ENCODE measurements around the gene MSGN1. TPM values are rescaled to one million over a fixed set of nuclear protein-coding genes. Genes with fewer than 3 reads are reported as not detected.

The MSGN1 gene
- total and polyA plus RNA-seq, 12 donors: not detected

DNA sequence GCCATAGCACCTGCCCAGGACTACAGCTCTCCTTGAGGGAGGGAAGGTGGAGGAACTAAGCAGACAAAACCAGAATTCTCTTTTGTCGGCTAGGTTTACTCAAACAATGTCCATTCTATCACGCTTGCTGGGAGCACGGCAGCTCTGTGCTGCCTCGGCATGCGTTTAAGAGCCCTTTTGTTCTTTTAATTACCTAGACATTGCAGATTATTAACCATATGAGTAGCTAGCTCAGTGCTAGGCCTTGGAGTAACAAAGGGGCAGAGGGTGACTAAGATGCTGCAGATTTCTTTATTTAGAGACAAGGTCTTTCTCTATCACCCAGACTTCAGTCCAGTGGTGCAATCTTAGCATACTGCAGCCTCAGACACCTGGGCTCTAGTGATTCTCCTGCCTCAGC is 11.1 kb downstream of the MSGN1 start:
- ATAC-seq: no peak
- WGBS, 2 donors: 91 to 94% methylated on average over 5 of the region's 5 CpGs

DNA sequence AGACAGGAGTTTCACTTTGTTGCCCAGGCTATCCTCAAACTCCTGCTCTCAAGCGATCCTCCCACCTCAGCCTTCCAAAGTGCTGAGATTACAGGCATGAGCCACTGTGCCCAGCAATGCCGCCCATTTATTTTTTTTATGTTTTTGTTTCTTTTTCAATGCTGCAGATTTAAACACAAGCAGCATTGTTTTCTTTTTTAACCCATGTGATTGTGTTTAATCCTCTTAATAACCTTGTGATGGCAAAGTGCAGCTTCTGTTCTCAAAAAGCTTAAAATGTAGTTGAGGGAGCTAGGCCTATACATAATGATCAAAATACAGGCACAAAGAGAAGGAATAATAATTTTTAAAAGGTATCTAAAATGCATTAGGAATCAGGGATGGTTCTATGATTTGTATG is 11.5 kb downstream of the MSGN1 start:
- WGBS, 2 donors: 98 to 99% methylated on average over 2 of the region's 2 CpGs
- Histone ChIP-seq H3K4me3 (no peak overlapping the region), H3K27me3 (peaks cover 0 to 19% (median 0%) of the 10 kb centered on the region in 7 donors), H3K9me3 (no peaks in the 10 kb centered on the region), H3K4me1 (peaks cover 0 to 26% (median 12%) of the 10 kb centered on the region in 9 donors), H3K36me3 (no peaks in the 10 kb centered on the region), H3K27ac (no peak overlapping the region)
- DNase-seq (no peak), ATAC-seq (no peak)
- intact Hi-C loops (cut with DNase I): loop anchor here in 4 of 10 donors (5.0 to 10.0 kb wide), 4 partner anchors 63 to 105 kb away; partner anchors contain the start of genes GEN1 (in 2 of the 4) and SMC6 (in 2 of the 4)
- TF ChIP-seq, protein P1, sequence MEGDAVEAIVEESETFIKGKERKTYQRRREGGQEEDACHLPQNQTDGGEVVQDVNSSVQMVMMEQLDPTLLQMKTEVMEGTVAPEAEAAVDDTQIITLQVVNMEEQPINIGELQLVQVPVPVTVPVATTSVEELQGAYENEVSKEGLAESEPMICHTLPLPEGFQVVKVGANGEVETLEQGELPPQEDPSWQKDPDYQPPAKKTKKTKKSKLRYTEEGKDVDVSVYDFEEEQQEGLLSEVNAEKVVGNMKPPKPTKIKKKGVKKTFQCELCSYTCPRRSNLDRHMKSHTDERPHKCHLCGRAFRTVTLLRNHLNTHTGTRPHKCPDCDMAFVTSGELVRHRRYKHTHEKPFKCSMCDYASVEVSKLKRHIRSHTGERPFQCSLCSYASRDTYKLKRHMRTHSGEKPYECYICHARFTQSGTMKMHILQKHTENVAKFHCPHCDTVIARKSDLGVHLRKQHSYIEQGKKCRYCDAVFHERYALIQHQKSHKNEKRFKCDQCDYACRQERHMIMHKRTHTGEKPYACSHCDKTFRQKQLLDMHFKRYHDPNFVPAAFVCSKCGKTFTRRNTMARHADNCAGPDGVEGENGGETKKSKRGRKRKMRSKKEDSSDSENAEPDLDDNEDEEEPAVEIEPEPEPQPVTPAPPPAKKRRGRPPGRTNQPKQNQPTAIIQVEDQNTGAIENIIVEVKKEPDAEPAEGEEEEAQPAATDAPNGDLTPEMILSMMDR (IDR thresholded peaks at IDR 0.05): no peak

More for the DNA sequence above, 11.1 kb downstream of the MSGN1 start:
- TF ChIP-seq, protein P1 (IDR thresholded peaks at IDR 0.05): no peak
- Histone ChIP-seq H3K9me3 (no peaks in the 10 kb centered on the region), H3K4me3 (no peak overlapping the region), H3K4me1 (peaks cover 0 to 31% (median 17%) of the 10 kb centered on the region in 9 donors), H3K27ac (no peak overlapping the region), H3K27me3 (peaks cover 0 to 19% (median 0%) of the 10 kb centered on the region in 7 donors), H3K36me3 (no peaks in the 10 kb centered on the region)
- DNase-seq: no peak
- intact Hi-C loops (cut with DNase I): loop anchor here in 4 of 10 donors (5.0 to 10.0 kb wide), 4 partner anchors 63 to 105 kb away; partner anchors contain the start of genes GEN1 (in 2 of the 4) and SMC6 (in 2 of the 4)

DNA sequence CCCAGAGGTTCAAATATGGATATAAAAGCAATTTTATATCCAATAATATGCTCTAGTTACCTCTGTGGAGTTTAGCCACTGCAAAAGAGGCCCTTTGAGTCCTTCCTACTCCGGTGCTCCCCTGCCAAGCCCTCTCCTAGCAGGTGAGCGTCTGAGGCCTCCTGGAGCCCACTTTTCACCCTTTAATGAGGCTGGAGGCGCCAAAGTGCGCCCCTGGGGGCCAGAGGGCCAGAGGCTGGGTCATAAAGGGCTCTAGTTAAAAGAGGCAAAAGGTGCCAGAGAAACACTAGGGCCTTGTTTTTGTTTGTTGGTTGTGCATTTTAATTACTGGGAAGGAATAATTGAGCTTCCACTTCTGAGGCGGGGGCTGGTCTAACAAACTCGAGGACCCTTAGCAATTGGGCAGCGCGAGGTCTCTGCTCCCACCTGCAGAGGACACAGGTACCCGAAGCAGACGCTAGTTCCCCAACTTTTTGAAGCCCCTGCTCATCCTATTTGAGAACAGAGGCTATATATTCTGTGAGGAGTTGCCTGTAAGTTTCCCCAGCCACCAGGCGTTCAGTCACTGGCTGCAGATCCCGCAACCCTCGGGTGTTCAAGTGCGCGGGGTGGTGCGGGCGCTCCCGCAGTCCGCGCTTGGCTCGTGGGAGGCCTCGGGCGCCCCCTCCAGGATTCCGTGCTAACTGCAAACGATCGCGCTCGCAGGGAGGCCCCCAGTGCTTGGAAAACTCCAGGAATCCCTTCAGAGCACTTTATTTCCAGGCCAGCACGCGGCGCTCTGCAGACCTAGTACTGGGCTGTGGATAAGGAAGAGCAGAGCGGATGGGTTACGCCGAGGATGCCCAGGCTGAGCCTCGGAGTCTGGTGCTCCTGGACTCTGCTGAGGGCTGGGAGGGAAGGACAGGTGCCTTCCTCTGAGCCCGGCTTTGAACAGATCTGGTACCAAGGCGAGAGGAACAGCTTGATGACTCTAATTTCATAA is 14.1 kb downstream of the MSGN1 start:
- peak overlapping the region in 6 of 10 donors; percentile 14 to 39 (median 26) for H3K4me3 ChIP-seq
- DNase-seq (peak; percentile 72 to 83), ATAC-seq (peak; percentile 83 to 97 (median 94))
- peaks cover 0 to 11% (median 7%) of the 10 kb centered on the region in 9 donors for H3K4me1 ChIP-seq
- peaks cover 0 to 19% (median 0%) of the 10 kb centered on the region in 7 donors for H3K27me3 ChIP-seq
- no peak overlapping the region for H3K27ac ChIP-seq
- 13 to 14% methylated on average over 37 of the region's 37 CpGs for WGBS, 2 donors
- TF ChIP-seq, protein P1 (IDR thresholded peaks at IDR 0.05): peak; percentile 67 to 97 (median 92)
- H3K9me3 ChIP-seq: no peaks in the 10 kb centered on the region
- intact Hi-C loops (cut with DNase I): loop anchor here in 8 of 10 donors (2.0 to 10.0 kb wide), 7 partner anchors 76 to 113 kb away; partner anchors contain the start of genes GEN1 (in 2 of the 8) and SMC6 (in 1 of the 8)
- no peaks in the 10 kb centered on the region for H3K36me3 ChIP-seq

DNA sequence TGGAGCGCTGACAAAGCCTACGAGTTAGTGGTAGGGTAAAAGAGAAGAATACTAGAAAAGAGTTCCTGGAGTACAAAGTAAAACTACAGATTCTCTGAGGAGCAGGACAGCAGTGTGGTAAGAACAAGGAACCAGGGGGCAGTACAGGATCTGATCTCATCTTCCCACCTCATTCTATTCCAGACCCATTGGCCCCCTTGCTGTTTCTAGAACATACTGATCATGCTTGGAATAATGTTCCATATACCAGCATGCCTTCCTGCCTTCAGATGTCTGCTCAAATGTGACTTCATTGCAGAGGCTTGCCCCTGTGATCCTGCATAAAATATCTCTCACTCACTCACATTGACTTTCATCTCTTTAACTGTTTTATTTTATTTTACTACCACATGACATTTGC is 19.3 kb downstream of the MSGN1 start:
- DNase-seq: no peak
- 32 to 88% methylated on average over 2 of the region's 2 CpGs for WGBS, 2 donors
- Histone ChIP-seq H3K27me3 (peaks cover 0 to 13% (median 0%) of the 10 kb centered on the region in 7 donors), H3K4me3 (no peak overlapping the region), H3K27ac (no peak overlapping the region), H3K4me1 (peaks cover 0 to 10% (median 5%) of the 10 kb centered on the region in 9 donors), H3K9me3 (no peaks in the 10 kb centered on the region), H3K36me3 (no peaks in the 10 kb centered on the region)
- intact Hi-C loops (cut with DNase I): loop anchor here in 2 of 10 donors (10.0 kb wide), 2 partner anchors 101 to 111 kb away; no protein-coding TSS in a partner anchor
- no peak for ATAC-seq
- TF ChIP-seq, protein P1 (IDR thresholded peaks at IDR 0.05): no peak
